Bronchial epithelial cell (primary cell): Measurements from ENCODE around the gene PRKD3. TPM values are rescaled to one million over a fixed set of nuclear protein-coding genes. Genes with fewer than 3 reads are reported as not detected.

Source experiments
- DNase-seq: peaks from one replicate; pipeline ENCODE4 v3.0.0-alpha.2; 2010; ENCODE audit warnings: low read depth
- FAIRE-seq: peaks from 2 replicates; lab custom pipeline; 2011; peaks lifted over from hg19 to GRCh38; lab: Jason Lieb, UNC
- H3K27me3 ChIP-seq: 2 replicates; pipeline ENCODE4 v1.5.1; 2011; ENCODE audit warnings: low read length; ENCODE audit not compliant: control insufficient read depth, insufficient read depth
- H3K36me3 ChIP-seq: 2 replicates; pipeline ENCODE4 v1.5.1; 2011; ENCODE audit warnings: low read length; ENCODE audit not compliant: control insufficient read depth, insufficient read depth
- H3K4me3 ChIP-seq: 2 replicates; pipeline ENCODE4 v1.5.1; 2011; ENCODE audit warnings: mild to moderate bottlenecking, low read depth, low read length, control low read depth
- CTCF ChIP-seq: IDR thresholded peaks from 2 replicates; pipeline ENCODE4 v1.5.1; 2011; ENCODE audit warnings: mild to moderate bottlenecking, moderate library complexity, low read length, control low read depth, inconsistent platforms; ENCODE audit not compliant: insufficient read depth, severe bottlenecking
- total RNA-seq: library from RNA; depleted of rRNA; stranded (reverse); fragments of >200 nt; gene quantifications from 2 replicates; pipeline ENCODE4 v1.2.1, GENCODE V29; 2014

The PRKD3 gene
- total RNA-seq, 1 donor from 2014 or later, result 19.5 TPM

GRCh38 chr2:37357069-37357468 is 32.4 kb upstream of the PRKD3 start:
- TF ChIP-seq CTCF, result no peak
- FAIRE-seq (no peak), DNase-seq (no peak)
- H3K4me3 ChIP-seq, result no peak overlapping the region
- no peaks in the 10 kb centered on the region for H3K27me3 ChIP-seq
- H3K36me3 ChIP-seq, result no peaks in the 10 kb centered on the region

GRCh38 chr2:37356299-37356698 is 31.7 kb upstream of the PRKD3 start:
- no peaks in the 10 kb centered on the region for H3K36me3 ChIP-seq
- H3K27me3 ChIP-seq, result no peaks in the 10 kb centered on the region
- H3K4me3 ChIP-seq, result no peak overlapping the region
- TF ChIP-seq CTCF, result no peak
- DNase-seq (no peak), FAIRE-seq (no peak)

GRCh38 chr2:37355735-37356134 is 31.1 kb upstream of the PRKD3 start:
- H3K4me3 ChIP-seq, result no peak overlapping the region
- no peaks in the 10 kb centered on the region for H3K36me3 ChIP-seq
- no peaks in the 10 kb centered on the region for H3K27me3 ChIP-seq
- DNase-seq (no peak), FAIRE-seq (no peak)
- TF ChIP-seq CTCF, result no peak

GRCh38 chr2:37354531-37354930 is 29.9 kb upstream of the PRKD3 start:
- no peaks in the 10 kb centered on the region for H3K36me3 ChIP-seq
- no peaks in the 10 kb centered on the region for H3K27me3 ChIP-seq
- FAIRE-seq (no peak), DNase-seq (no peak)
- TF ChIP-seq CTCF, result no peak
- no peak overlapping the region for H3K4me3 ChIP-seq

GRCh38 chr2:37350034-37350433 is 25.4 kb upstream of the PRKD3 start:
- no peak for TF ChIP-seq CTCF
- FAIRE-seq (no peak), DNase-seq (no peak)
- Histone ChIP-seq H3K27me3 (no peaks in the 10 kb centered on the region), H3K36me3 (no peaks in the 10 kb centered on the region), H3K4me3 (no peak overlapping the region)

- Histone ChIP-seq H3K4me3 (no peak overlapping the region), H3K36me3 (no peaks in the 10 kb centered on the region), H3K27me3 (no peaks in the 10 kb centered on the region)
- FAIRE-seq (no peak), DNase-seq (no peak)
- TF ChIP-seq CTCF, result no peak
Measured at GRCh38 chr2:37349231-37349860, 24.7 kb upstream of the PRKD3 start.
